Measurements from ENCODE around the gene REEP1.
A peak's percentile ranks its signal among the peaks of the same experiment; 100 is the strongest.
"Not testable (repeated sequence)": the region's sequence is repeated elsewhere in the genome, so short reads cannot be mapped to it uniquely, and the experiment has no call there.

The REEP1 gene

DNA sequence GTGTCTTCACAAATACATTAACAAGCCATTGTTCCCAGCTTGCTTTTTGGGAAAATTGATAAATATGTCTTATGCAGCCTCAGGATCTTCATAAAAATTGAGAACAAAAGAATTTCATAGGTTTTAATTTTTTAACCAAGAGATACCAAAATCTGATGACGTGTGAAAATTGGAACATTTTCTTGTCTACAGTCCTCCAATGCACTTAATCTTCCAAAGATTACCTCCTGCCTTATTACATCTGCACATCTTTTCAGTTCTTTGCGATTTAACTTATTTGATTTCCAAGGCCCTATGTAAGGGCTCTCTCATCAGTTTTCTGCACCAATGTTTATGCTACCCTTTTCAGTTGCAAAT, 135.1 kb downstream of the REEP1 start:
- DNase-seq (ENCODE audit: low read depth in 2 of 3, low spot score in 2 of 3), result no peak

DNA sequence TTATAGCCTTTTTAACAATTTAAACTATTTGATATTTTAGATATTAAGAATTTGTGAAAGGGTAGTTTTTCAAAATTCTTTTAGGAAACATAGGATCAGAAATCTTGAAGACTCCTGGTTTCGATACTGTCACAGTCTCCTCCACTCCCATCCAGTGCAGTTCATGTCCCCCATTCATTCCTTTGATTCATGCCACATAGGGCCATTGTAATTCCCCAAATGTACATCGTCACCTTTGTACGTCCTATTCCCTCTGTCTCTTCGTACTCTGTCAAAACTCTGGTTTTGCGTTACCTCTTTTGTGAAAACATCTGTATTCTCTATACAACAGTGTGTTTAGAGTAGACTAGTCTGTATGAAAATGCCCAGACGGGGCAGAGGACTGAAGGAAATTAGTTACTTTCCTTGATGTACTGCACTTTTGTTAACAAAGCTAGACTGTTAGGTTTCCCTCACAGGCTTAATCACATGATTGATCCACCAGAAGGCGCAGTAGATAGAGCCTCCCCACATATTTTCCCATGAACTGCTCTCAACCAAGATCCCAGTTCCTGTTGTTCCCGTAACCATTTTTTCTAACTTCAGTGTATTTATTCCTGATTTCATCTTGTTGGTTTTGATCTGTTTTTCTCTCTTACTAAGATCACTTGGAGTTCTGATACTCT, 135.6 kb downstream of the REEP1 start:
- no peak for DNase-seq (ENCODE audit: low read depth in 2 of 3, low spot score in 2 of 3)

- not testable (repeated sequence) for DNase-seq (ENCODE audit: low read depth in 2 of 3, low spot score in 2 of 3)
Measured at GRCh38 chr2:86200564-86200963, 136.9 kb downstream of the REEP1 start.

DNA sequence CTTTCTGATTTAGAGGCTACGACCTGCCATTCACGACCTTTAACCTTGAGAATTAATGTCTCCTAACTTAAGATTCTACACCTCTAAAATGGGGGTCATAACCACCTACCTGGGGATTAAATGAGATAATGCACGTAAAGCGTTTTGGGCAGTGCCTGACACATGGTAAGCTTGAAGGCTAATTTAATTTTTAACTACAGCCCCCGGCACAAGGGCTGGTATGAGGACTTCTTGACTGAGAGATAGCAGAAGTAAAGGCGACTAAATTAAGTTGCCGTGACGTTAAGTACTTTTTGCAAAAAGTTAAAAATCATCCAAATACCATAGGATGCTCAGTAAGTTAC, 137.6 kb downstream of the REEP1 start:
- DNase-seq (ENCODE audit: low read depth in 2 of 3, low spot score in 2 of 3), result no peak

- DNase-seq (ENCODE audit: low read depth in 2 of 3, low spot score in 2 of 3), result no peak
Measured at GRCh38 chr2:86195808-86196387, 141.5 kb downstream of the REEP1 start.

DNA sequence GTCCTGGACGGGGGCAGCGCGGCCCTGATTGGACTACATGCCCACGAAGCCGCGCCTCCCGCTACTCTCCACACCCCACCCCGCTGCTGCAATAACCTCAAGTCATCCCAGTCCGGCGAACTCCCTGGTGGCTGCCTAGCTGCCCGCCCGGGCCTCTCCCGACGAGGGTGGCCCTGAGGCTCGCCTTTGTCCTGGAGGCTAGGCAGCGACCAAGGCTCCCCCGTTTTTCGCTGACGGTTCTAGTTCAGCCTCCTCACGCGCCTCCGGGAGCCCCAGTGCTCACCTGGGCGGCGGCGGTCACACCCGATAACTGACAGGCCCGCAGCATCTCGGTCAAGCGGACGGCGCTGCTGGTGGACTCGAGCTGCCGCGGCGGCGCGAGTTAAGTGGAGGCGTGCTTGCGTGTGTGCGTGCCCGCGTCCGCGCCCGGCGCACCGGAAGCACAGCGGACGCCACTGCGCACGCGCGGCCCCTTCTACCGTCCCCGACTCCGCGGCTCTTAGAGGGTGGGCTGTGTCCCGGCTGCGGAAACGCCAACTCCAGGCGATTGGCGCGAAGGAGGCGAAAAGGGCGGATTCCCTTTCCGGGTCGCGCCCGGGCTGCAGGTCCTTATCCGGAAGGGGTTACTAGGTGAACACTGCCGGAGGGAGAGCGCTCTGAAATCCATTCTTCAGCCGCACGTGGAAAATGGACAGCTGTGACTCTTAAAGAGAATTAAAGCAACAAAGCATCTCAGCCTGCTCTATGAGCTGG, 142.2 kb downstream of the REEP1 start, which contains the start of gene IMMT:
IMMT (minus strand) TSS at position 408 of the 753 bp plus-strand sequence; CDS start at position 328, 80 bp downstream.
- DNase-seq (ENCODE audit: low read depth in 2 of 3, low spot score in 2 of 3), result peak; percentile 74 to 93 (median 84)

DNA sequence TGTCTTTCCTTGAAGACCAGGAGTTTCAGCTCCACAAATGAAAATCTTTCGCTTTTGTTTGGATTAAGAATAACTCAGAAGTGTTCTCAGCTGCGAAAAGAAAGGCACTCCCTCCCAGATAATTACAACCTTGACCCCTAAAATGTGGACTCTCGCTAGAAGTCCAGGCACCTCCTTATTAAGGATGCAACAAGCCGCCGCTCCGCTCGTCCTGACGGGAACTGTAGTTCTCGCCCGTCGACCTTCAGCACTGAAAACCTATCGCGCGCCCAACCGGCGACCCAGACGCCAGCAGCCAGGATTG, 142.7 kb downstream of the REEP1 start:
- peak in 1 of 3 experiments; percentile 79 for DNase-seq (ENCODE audit: low read depth in 2 of 3, low spot score in 2 of 3)

DNA sequence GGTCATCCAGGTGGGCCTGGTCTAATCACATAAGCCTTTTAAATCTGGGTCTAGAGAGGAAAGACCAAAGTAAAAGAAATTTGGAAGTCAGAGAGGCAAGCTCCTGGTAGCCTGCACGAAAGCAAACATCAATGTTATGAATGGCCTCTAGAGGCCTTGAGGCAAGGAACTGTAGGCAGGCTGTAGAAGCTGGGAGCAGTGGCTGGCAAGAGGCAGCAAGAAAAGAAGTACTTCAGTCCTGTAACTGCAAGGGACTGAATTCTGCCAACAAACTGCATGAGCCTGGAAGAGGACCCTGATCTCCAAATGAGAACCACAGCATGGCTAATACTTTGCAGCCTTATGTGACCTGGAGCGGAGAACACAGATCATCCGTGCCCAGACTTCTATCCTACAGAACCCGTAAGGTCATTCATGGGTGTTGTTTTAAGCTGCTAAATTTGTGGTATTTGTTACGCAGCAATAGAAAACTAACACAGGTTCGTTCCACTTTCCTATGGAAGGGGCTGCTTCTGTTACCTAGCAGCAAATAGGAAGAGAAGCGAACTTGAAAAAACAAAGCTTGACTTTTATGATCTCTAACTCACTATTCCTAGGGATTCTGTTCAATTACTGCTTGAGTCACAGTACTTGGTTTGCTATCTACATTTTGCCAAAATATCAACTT, 143.4 kb downstream of the REEP1 start:
- no peak for DNase-seq (ENCODE audit: low read depth in 2 of 3, low spot score in 2 of 3)

DNA sequence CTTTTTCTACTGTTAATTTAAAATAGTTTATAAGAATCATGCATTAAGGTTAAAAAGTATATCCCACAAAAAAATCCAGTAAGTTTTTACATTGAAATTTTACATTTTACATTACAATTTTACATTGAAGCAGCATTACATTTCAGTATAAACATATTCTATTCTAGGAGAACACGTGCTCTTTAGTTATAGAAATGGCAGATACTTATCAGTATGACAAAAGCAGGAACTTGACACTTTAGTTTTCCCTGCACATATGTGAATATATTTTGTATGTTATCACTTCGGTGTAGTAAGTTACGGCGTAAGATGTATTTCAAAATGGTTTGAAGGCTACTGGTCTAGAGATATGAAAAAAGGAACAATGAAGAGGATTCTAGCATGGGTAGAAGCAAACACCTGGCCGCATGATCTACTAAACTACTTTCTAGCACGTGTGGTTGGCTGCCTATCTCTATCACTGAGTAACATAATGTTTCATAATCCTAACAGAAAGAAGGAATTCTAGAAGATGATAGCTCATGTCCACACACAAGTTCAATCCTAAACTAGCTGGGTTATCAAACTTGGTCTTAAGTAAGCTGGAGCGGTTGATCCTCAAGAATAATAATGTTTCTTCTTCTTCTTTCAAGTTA, 147.5 kb downstream of the REEP1 start:
- no peak for DNase-seq (ENCODE audit: low read depth in 2 of 3, low spot score in 2 of 3)

GRCh38 chr2:86186431-86186830, 151.0 kb downstream of the REEP1 start:
- no peak for DNase-seq (ENCODE audit: low read depth in 2 of 3, low spot score in 2 of 3)

- no peak for DNase-seq (ENCODE audit: low read depth in 2 of 3, low spot score in 2 of 3)
Measured at GRCh38 chr2:86185517-86186212, 151.8 kb downstream of the REEP1 start.

DNA sequence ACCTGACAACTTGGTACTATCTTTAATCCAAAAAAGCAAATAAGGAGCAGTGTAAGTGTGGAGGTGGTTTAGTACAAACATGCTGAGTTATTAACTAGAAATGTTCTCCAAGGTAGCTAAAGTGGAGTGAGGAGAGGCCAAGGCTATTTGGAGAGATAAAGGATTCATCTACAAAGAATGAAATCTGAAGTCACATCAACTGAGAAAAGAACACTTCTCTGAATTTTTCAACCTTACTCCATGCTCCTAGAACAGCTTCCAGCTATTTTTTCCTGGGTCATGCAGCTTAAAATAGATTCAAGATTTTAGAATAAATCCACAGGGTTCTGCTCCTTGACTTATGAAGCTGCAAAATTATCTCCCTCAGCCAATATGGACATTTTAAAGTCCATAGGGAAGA, 160.8 kb downstream of the REEP1 start:
- no peak for DNase-seq (ENCODE audit: low read depth in 2 of 3, low spot score in 2 of 3)

GRCh38 chr2:86175828-86176227, 161.6 kb downstream of the REEP1 start:
- DNase-seq (ENCODE audit: low read depth in 2 of 3, low spot score in 2 of 3), result no peak

DNA sequence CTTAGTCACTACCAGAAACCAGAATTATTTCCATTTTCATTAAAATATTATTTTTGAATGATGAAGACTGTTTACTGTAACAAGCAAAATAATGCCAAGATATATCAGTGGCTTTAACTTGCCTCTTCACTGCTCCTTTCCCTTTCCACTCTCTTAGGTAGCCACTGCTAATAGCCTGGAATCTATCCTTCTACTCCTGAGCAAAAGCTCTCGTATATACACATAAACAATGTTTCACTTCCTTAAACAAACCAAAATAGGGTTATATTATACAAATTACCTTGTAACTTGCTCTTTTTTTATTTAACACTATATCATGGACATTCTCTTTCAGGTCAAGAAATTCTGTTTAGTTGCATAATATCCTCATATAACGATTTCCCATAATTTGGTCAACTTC, 163.0 kb downstream of the REEP1 start:
- DNase-seq (ENCODE audit: low read depth in 2 of 3, low spot score in 2 of 3), result no peak

GRCh38 chr2:86172610-86173009, 164.8 kb downstream of the REEP1 start:
- no peak for DNase-seq (ENCODE audit: low read depth in 2 of 3, low spot score in 2 of 3)

GRCh38 chr2:86171295-86171694, 166.1 kb downstream of the REEP1 start:
- no peak for DNase-seq (ENCODE audit: low read depth in 2 of 3, low spot score in 2 of 3)

- no peak for DNase-seq (ENCODE audit: low read depth in 2 of 3, low spot score in 2 of 3)
Measured at GRCh38 chr2:86170449-86170848, 167.0 kb downstream of the REEP1 start.
